Right cardiac atrium (tissue), 5 donors: ENCODE measurements around the gene OPHN1. TPM values are rescaled to one million over a fixed set of nuclear protein-coding genes. Genes with fewer than 3 reads are reported as not detected.

ENCODE experiments used
- ATAC-seq, 2 donors: fragments of 200-7000 bp; cut with Tn5 transposase; one replicate each; pipeline versions ENCODE4 v1.8.0 to v1.9.1; 2020; ENCODE audit warnings: moderate library complexity in 2 of 2, mild to moderate bottlenecking in 1 of 2
- DNase-seq, 3 donors: peaks; one replicate each; pipeline ENCODE4 v3.0.0-alpha.2; 2020
- H3K27ac ChIP-seq: one replicate; pipeline ENCODE4 v1.5.1; 2013; ENCODE audit warnings: mild to moderate bottlenecking, low read length, control low read depth, moderate library complexity
- H3K27me3 ChIP-seq: one replicate; pipeline ENCODE4 v1.6.1; 2013; ENCODE audit not compliant: control insufficient read depth, insufficient read depth
- H3K4me1 ChIP-seq: one replicate; pipeline ENCODE4 v1.6.1; 2013; ENCODE audit warnings: low read length; ENCODE audit not compliant: control insufficient read depth, insufficient read depth
- H3K4me3 ChIP-seq: one replicate; pipeline ENCODE4 v1.5.1; 2013; ENCODE audit warnings: low read length, control low read depth
- H3K9me3 ChIP-seq: one replicate; pipeline ENCODE4 v1.6.1; 2013; ENCODE audit warnings: low read length; ENCODE audit not compliant: control insufficient read depth
- WGBS: extraction: QIAGEN DNeasy Blood & Tissue Kit; methylation state at CpG from one replicate; pipeline ENCODE4 v1.1.7; 2013; 5-methylcytosine and 5-hydroxymethylcytosine counted together
- intact Hi-C, 4 donors: fragments of 100-400 bp; cut with DNase I; formaldehyde crosslinking; loops; one replicate each; pipeline versions ENCODE4 v1.11.0 to v1.14.0; 2022 to 2023
- polyA plus RNA-seq: library from polyadenylated mRNA; stranded (reverse); fragments of 200-250 nt; gene quantifications from one replicate; pipeline ENCODE4 v1.2.3, GENCODE V29; 2013
- total RNA-seq, 4 donors: library from RNA; stranded (reverse); fragmentation: NEBNext Ultra II Directional; extraction: Animal tissue kit (Norgen Biotek cat#: 25700); gene quantifications; one replicate each; pipeline ENCODE4 v1.2.1, GENCODE V29; 2021
- donor health status: healthy with polysubstance abuse.
- donor health status: DM: no; HTN: yes; CAD: no.
- donor health status: DM: no; HTN: no; CAD: no.
- donor health status: DM: no; HTN: yes; CAD: no; lungs with severe emphysema.
- donor health status: DM: yes; HTN: yes; CAD: no.

The OPHN1 gene
- total and polyA plus RNA-seq, 5 donors: 1.1 to 5.2 (median 4.8) TPM

DNA sequence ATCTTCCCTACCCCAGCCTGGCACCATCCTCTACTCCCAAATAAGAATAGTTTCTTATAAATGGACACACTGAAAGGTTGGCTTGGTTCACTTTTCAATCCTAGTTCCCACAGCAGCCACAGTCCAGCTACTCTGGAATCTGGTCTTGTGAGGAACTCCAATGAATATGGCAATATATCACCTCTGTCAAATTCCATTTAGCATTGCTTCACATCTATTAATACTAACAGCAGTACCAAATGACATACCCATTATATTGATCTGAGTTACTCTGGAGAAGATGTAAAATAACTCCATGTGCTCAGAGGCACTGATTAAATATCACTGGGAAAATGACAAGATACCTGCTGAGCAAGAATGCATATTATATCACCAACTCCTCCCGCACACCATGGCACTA lies 8.6 kb downstream of the OPHN1 start:
- WGBS: 96% methylated on average over 1 of the region's 1 CpG
- intact Hi-C loops: no loop called here
- no peaks in the 10 kb centered on the region for H3K9me3 ChIP-seq
- DNase-seq (no peak), ATAC-seq (no peak)
- no peaks in the 10 kb centered on the region for H3K4me1 ChIP-seq
- no peaks in the 10 kb centered on the region for H3K27me3 ChIP-seq
- no peak overlapping the region for H3K4me3 ChIP-seq
- H3K27ac ChIP-seq: no peak overlapping the region

GRCh38 chrX:68422478-68422877 lies 10.8 kb downstream of the OPHN1 start:
- DNase-seq (no peak), ATAC-seq (no peak)
- H3K27me3 ChIP-seq: no peaks in the 10 kb centered on the region
- no peak overlapping the region for H3K4me3 ChIP-seq
- H3K4me1 ChIP-seq: no peaks in the 10 kb centered on the region
- H3K9me3 ChIP-seq: no peaks in the 10 kb centered on the region
- intact Hi-C loops: no loop called here
- H3K27ac ChIP-seq: no peak overlapping the region

GRCh38 chrX:68421636-68422035 lies 11.7 kb downstream of the OPHN1 start:
- no peaks in the 10 kb centered on the region for H3K4me1 ChIP-seq
- H3K4me3 ChIP-seq: no peak overlapping the region
- H3K9me3 ChIP-seq: no peaks in the 10 kb centered on the region
- no peak for DNase-seq
- WGBS: 48% methylated on average over 3 of the region's 3 CpGs
- no peaks in the 10 kb centered on the region for H3K27me3 ChIP-seq
- intact Hi-C loops: no loop called here
- no peak for ATAC-seq
- no peak overlapping the region for H3K27ac ChIP-seq

GRCh38 chrX:68420559-68420958 lies 12.7 kb downstream of the OPHN1 start:
- H3K4me3 ChIP-seq: no peak overlapping the region
- no peaks in the 10 kb centered on the region for H3K4me1 ChIP-seq
- DNase-seq: no peak
- H3K27me3 ChIP-seq: no peaks in the 10 kb centered on the region
- intact Hi-C loops: no loop called here
- ATAC-seq: no peak
- H3K27ac ChIP-seq: no peak overlapping the region
- H3K9me3 ChIP-seq: no peaks in the 10 kb centered on the region
- WGBS: 67% methylated on average over 2 of the region's 2 CpGs

DNA sequence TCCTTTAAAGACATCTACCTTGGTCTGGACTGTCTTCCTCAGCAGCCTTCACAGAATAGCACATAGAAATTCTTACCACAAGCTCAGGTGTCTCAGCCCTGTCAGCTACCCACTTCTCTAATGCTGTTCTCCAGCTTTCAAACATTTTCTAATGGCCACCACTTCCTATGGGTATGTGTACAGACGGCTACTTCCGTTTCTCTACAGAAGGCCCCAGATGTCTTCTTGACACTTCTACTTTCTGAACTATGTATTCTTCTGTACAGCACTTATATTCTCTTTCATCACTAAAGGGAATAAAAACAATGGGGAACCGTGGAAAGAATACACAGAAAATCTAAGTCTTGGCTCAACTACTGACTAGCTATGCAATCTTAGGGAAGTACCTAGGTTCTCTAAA lies 13.3 kb downstream of the OPHN1 start:
- WGBS: 52% methylated on average over 3 of the region's 3 CpGs
- no peaks in the 10 kb centered on the region for H3K4me1 ChIP-seq
- ATAC-seq: no peak
- no peaks in the 10 kb centered on the region for H3K9me3 ChIP-seq
- intact Hi-C loops: no loop called here
- H3K27ac ChIP-seq: no peak overlapping the region
- H3K4me3 ChIP-seq: no peak overlapping the region
- no peak for DNase-seq
- H3K27me3 ChIP-seq: no peaks in the 10 kb centered on the region

DNA sequence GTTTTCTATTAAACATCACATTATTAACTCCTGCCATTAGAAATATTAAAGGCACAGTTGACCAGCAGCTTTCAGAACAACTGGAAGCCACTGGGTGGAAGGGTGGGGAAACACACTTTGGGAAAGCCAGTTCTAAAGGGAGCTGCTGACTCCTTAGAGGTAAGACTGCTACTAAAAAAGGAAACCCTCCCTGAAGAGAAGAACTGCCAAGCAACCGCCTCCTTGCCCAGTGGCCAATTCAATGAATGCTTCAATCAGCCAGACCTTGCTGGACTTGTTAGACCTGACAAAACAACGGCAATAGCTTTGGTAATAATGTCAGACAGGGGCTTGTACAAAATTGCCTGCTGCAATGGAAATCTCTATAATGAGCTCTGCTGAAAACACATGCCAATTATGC lies 15.6 kb downstream of the OPHN1 start:
- WGBS: 83% methylated on average over 2 of the region's 2 CpGs
- DNase-seq (no peak), ATAC-seq (no peak)
- Histone ChIP-seq H3K27ac (no peak overlapping the region), H3K4me3 (no peak overlapping the region), H3K27me3 (no peaks in the 10 kb centered on the region), H3K9me3 (no peaks in the 10 kb centered on the region), H3K4me1 (no peaks in the 10 kb centered on the region)
- intact Hi-C loops: no loop called here

- Histone ChIP-seq H3K9me3 (no peaks in the 10 kb centered on the region), H3K4me1 (no peaks in the 10 kb centered on the region), H3K27ac (no peak overlapping the region), H3K4me3 (no peak overlapping the region), H3K27me3 (no peaks in the 10 kb centered on the region)
- ATAC-seq (no peak), DNase-seq (no peak)
- 71% methylated on average over 3 of the region's 3 CpGs for WGBS
- intact Hi-C loops: no loop called here
Observed at GRCh38 chrX:68416592-68416991, 16.7 kb downstream of the OPHN1 start.

DNA sequence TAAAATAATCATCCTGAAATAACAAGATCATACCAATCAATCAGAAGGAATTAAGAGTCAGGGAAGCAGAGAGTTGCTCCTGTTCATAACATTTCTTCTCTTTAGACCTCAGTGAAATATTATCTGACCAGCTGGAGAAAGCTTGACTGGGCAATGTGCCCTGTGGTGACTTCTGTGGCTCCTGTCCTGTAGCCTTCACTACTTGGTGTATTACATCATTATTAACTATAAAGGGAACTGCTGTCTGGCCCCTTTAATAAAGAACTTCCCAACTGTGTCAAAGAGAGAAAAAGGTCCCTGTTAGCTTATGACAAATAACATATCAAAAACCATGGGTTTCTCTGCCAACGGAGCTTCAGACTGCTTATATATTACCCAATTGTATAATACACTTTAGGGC lies 18.0 kb downstream of the OPHN1 start:
- Histone ChIP-seq H3K4me1 (no peaks in the 10 kb centered on the region), H3K4me3 (no peak overlapping the region), H3K9me3 (no peaks in the 10 kb centered on the region), H3K27ac (no peak overlapping the region), H3K27me3 (no peaks in the 10 kb centered on the region)
- peak; percentile 50 to 76 (median 67) for DNase-seq
- intact Hi-C loops: no loop called here
- ATAC-seq: peak; percentile 71 to 80
- WGBS: 42% methylated on average over 1 of the region's 1 CpG

DNA sequence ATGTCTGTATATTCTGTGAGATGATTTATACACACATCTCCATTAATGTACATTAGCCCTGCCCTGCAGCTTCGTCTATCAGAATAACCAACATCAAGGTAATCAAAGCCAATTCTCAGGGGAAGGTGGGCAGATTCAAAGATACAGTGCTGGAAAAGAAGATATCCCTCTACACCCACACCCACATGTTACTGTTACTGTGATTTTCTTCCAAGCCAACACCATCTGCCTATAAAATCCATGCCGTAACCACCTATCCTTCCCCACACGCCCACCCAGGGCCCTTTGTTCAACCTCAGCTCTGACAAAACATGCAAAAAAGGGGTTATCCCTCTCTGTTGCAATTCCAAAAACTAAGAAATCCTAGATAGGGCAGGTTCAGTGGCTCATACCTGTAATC lies 20.0 kb downstream of the OPHN1 start:
- Histone ChIP-seq H3K4me3 (no peak overlapping the region), H3K4me1 (no peaks in the 10 kb centered on the region), H3K9me3 (no peaks in the 10 kb centered on the region), H3K27ac (no peak overlapping the region), H3K27me3 (no peaks in the 10 kb centered on the region)
- DNase-seq: no peak
- intact Hi-C loops: no loop called here
- no peak for ATAC-seq
- WGBS: 94% methylated on average over 3 of the region's 3 CpGs

- H3K4me1 ChIP-seq: no peaks in the 10 kb centered on the region
- H3K27me3 ChIP-seq: no peaks in the 10 kb centered on the region
- H3K9me3 ChIP-seq: no peaks in the 10 kb centered on the region
- no peak overlapping the region for H3K4me3 ChIP-seq
- WGBS: 94% methylated on average over 3 of the region's 3 CpGs
- DNase-seq (no peak), ATAC-seq (no peak)
- intact Hi-C loops: no loop called here
- H3K27ac ChIP-seq: no peak overlapping the region
Observed at GRCh38 chrX:68411729-68412128, 21.6 kb downstream of the OPHN1 start.

- H3K4me1 ChIP-seq: no peaks in the 10 kb centered on the region
- H3K9me3 ChIP-seq: no peaks in the 10 kb centered on the region
- no peaks in the 10 kb centered on the region for H3K27me3 ChIP-seq
- WGBS: 89% methylated on average over 1 of the region's 1 CpG
- intact Hi-C loops: no loop called here
- H3K27ac ChIP-seq: no peak overlapping the region
- no peak overlapping the region for H3K4me3 ChIP-seq
- DNase-seq (no peak), ATAC-seq (peak; percentile 68 to 83)
Observed at GRCh38 chrX:68409194-68409593, 24.1 kb downstream of the OPHN1 start.

DNA sequence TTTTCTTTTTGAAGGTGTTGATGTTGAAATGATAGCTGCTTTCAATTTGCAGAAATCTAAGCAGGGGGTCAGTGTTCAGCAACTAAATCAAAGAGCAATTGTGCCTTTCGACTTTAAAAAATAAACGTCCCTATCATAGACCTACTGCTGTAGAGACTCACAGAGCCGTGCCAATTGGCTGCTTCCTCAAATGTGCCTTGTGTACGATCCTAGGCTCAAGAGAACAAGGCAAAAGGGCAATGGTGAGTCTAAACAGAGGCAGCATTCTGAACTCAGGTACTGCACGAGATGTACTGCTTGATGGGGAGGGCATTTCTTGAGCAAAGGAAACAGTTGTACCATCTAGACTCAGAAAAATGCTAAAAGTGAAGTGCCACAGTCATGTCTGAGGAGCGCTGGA lies 29.8 kb downstream of the OPHN1 start:
- ATAC-seq (no peak), DNase-seq (peak in 1 of 3 donors; percentile 46)
- no peak overlapping the region for H3K27ac ChIP-seq
- no peaks in the 10 kb centered on the region for H3K9me3 ChIP-seq
- intact Hi-C loops: no loop called here
- WGBS: 56% methylated on average over 6 of the region's 6 CpGs
- H3K27me3 ChIP-seq: no peaks in the 10 kb centered on the region
- no peak overlapping the region for H3K4me3 ChIP-seq
- peaks cover 2% of the 10 kb centered on the region for H3K4me1 ChIP-seq
